Testis (tissue), 3 donors: ENCODE measurements around the gene RERE. TPM values are rescaled to one million over a fixed set of nuclear protein-coding genes. Genes with fewer than 3 reads are reported as not detected.

Experiments used
- DNase-seq: peaks from one replicate; pipeline ENCODE4 v3.0.0-alpha.2; 2019
- H3K27ac ChIP-seq, 2 donors: fragments of 200-600 bp; sonication (generic); one replicate each; pipeline ENCODE4 v1.5.1; 2019
- H3K27me3 ChIP-seq: fragments of 200-600 bp; sonication (generic); one replicate; pipeline ENCODE4 v1.5.1; 2019
- H3K36me3 ChIP-seq: fragments of 200-600 bp; sonication (generic); one replicate; pipeline ENCODE4 v1.5.1; 2017; ENCODE audit warnings: low read depth; ENCODE audit errors: missing control alignments
- H3K4me1 ChIP-seq: fragments of 200-600 bp; sonication (generic); one replicate; pipeline ENCODE4 v1.5.1; 2019
- H3K4me3 ChIP-seq, 2 donors: fragments of 200-600 bp; sonication (generic); one replicate each; pipeline ENCODE4 v1.5.1; 2017 to 2019
- H3K9me3 ChIP-seq: fragments of 200-600 bp; sonication (generic); one replicate; pipeline ENCODE4 v1.5.1; 2017
- CTCF ChIP-seq, 3 experiments: fragments of 450-650 bp in 2 of 3; fragments of 200-600 bp in 1 of 3; sonication (generic) in 1 of 3; IDR thresholded peaks; one replicate each; pipeline ENCODE4 v1.5.1; 2016 to 2019; ENCODE audit warnings: antibody characterized with exemption in 3 of 3, mild to moderate bottlenecking in 2 of 3, moderate library complexity in 1 of 3
- POLR2A ChIP-seq: fragments of 450-650 bp; IDR thresholded peaks from one replicate; pipeline ENCODE4 v1.6.1; 2017; ENCODE audit warnings: antibody characterized with exemption, mild to moderate bottlenecking, moderate library complexity
- WGBS, 2 donors: methylation state at CpG; one replicate each; pipeline ENCODE4 v1.1.5; 2018; 5-methylcytosine and 5-hydroxymethylcytosine counted together
- intact Hi-C: fragments of 100-400 bp; cut with DNase I; formaldehyde crosslinking; loops from one replicate; pipeline ENCODE4 v1.15.1; 2023; ENCODE audit warnings: low total_unique reads
- polyA plus RNA-seq: library from polyadenylated mRNA; stranded (reverse); fragments of 350-450 nt; fragmentation: Illumina TruSeq; extraction: RNeasy Lipid Tissue Mini Kit (QIAGEN cat#74804); gene quantifications from one replicate; pipeline ENCODE4 v1.2.3, GENCODE V29; 2014; ENCODE audit warnings: low read depth, low replicate concordance; ENCODE audit not compliant: insufficient read depth
- total RNA-seq, 2 donors: library from RNA; depleted of rRNA; stranded (reverse); fragments of >200 nt; gene quantifications; one replicate each; pipeline ENCODE4 v1.2.3, GENCODE V29; 2016

The RERE gene
- total and polyA plus RNA-seq, 3 donors from 2014 or later = 90.8 to 229 (median 203) TPM

- Histone ChIP-seq H3K4me1 (peaks cover 32% of the 10 kb centered on the region), H3K36me3 (no peaks in the 10 kb centered on the region), H3K27me3 (no peaks in the 10 kb centered on the region), H3K27ac (no peak overlapping the region), H3K9me3 (no peaks in the 10 kb centered on the region), H3K4me3 (no peak overlapping the region)
- DNase-seq = no peak
- WGBS, 2 donors = 75 to 85% methylated on average over 1 of the region's 1 CpG
- TF ChIP-seq CTCF (IDR thresholded peaks at IDR 0.05) = no peak
- no peak for TF ChIP-seq POLR2A
- intact Hi-C loops = no loop called here
Measured at GRCh38 chr1:8600336-8600735, 217.1 kb downstream of the RERE start.

DNA sequence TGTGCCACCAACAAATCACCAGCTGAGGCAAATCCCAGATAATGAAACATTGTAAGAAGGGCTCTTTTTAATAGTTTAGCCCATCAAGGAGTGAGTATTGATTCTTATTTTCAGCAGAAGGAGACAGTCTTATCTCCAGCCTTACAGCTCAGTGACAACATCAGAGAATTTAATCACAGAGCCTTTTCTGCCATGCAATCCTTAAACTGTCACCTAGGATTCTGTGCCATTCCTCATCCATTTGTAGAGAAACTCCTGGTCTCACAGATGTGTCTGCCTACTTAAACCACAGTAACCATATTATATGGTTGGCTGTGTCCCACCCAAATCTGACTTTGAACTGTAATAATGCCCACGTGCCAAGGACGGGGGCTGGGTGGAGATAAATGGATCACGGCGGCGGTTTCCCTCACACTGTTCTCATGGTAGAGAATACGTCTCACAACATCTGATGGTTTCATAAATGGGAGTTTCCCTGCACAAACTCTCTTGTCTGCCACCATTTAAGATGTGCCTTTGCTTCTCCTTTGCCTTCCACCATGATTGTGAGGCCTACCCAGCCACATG, 217.7 kb downstream of the RERE start:
- H3K27me3 ChIP-seq = no peaks in the 10 kb centered on the region
- no peaks in the 10 kb centered on the region for H3K9me3 ChIP-seq
- intact Hi-C loops = no loop called here
- H3K27ac ChIP-seq = no peak overlapping the region
- WGBS, 2 donors = 72 to 90% methylated on average over 6 of the region's 6 CpGs
- H3K4me3 ChIP-seq = no peak overlapping the region
- H3K36me3 ChIP-seq = no peaks in the 10 kb centered on the region
- peaks cover 32% of the 10 kb centered on the region for H3K4me1 ChIP-seq
- no peak for TF ChIP-seq CTCF (IDR thresholded peaks at IDR 0.05)
- TF ChIP-seq POLR2A = no peak
- DNase-seq = no peak

DNA sequence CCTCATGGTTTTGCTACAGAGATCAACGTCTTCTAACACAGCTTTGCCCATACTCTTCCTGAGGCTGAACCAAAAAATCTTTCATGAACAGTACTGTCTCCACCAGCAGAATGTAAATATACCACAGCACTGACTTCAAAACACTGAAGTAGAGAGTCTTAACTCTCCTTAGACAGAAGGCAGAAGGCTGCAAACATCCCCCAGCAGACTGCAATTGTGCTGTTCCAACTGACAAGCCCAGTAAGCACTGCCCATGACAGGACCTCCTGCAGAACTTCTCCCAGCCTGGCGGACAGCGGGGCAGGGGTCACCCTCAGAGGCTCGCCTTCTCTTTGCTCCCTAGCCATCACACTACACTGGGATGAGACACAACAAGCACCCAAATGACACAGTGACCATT, 218.7 kb downstream of the RERE start:
- intact Hi-C loops = no loop called here
- peaks cover 32% of the 10 kb centered on the region for H3K4me1 ChIP-seq
- peak; percentile 43 for DNase-seq
- WGBS, 2 donors = 48 to 78% methylated on average over 4 of the region's 4 CpGs
- no peaks in the 10 kb centered on the region for H3K36me3 ChIP-seq
- peak overlapping the region; percentile 64 to 75 for H3K27ac ChIP-seq
- no peaks in the 10 kb centered on the region for H3K9me3 ChIP-seq
- TF ChIP-seq POLR2A (no peak), CTCF (IDR thresholded peaks at IDR 0.05) (no peak)
- no peaks in the 10 kb centered on the region for H3K27me3 ChIP-seq
- no peak overlapping the region for H3K4me3 ChIP-seq

- Histone ChIP-seq H3K27ac (peak overlapping the region; percentile 64 to 75), H3K36me3 (no peaks in the 10 kb centered on the region), H3K9me3 (no peaks in the 10 kb centered on the region), H3K4me1 (peaks cover 32% of the 10 kb centered on the region), H3K4me3 (no peak overlapping the region), H3K27me3 (no peaks in the 10 kb centered on the region)
- WGBS, 2 donors = 42 to 49% methylated on average over 13 to 15 of the region's 15 CpGs
- DNase-seq = peak; percentile 69
- intact Hi-C loops = no loop called here
- no peak for TF ChIP-seq POLR2A
- TF ChIP-seq CTCF (IDR thresholded peaks at IDR 0.05) = peak in 2 of 3 experiments; percentile 22 to 29
Measured at GRCh38 chr1:8598060-8598724, 219.2 kb downstream of the RERE start.

- peak overlapping the region in 1 of 2 donors; percentile 75 for H3K27ac ChIP-seq
- intact Hi-C loops = no loop called here
Measured at GRCh38 chr1:8597455-8597854, 220.0 kb downstream of the RERE start.

More at GRCh38 chr1:8597455-8597854, 220.0 kb downstream of the RERE start:
- WGBS, 2 donors = 53 to 59% methylated on average over 4 of the region's 4 CpGs
- no peaks in the 10 kb centered on the region for H3K36me3 ChIP-seq
- no peaks in the 10 kb centered on the region for H3K9me3 ChIP-seq
- TF ChIP-seq POLR2A (no peak), CTCF (IDR thresholded peaks at IDR 0.05) (no peak)
- DNase-seq = no peak
- H3K27me3 ChIP-seq = no peaks in the 10 kb centered on the region
- no peak overlapping the region for H3K4me3 ChIP-seq
- H3K4me1 ChIP-seq = peaks cover 32% of the 10 kb centered on the region
